Dendritic cell treated with granulocyte-macrophage colony-stimulating factor and Interleukin-4, amounts not matched to agents 40 ng/mL and 50 ng/mL, for 4 days (primary cell): ENCODE measurements around the gene TPST1.
"Not testable (repeated sequence)": the region's sequence is repeated elsewhere in the genome, so short reads cannot be mapped to it uniquely, and the experiment has no call there.

ENCODE experiments used
- H3K27ac Mint-ChIP-seq: one replicate; pipeline ENCODE4 v1.8.0; 2022; ENCODE audit warnings: mild to moderate bottlenecking, mixed read lengths
- H3K27me3 Mint-ChIP-seq: one replicate; pipeline ENCODE4 v1.8.0; 2022; ENCODE audit warnings: mild to moderate bottlenecking, mixed read lengths
- H3K36me3 Mint-ChIP-seq: one replicate; pipeline ENCODE4 v1.8.0; 2022; ENCODE audit warnings: low read depth, mixed read lengths
- H3K4me1 Mint-ChIP-seq: one replicate; pipeline ENCODE4 v1.8.0; 2022; ENCODE audit warnings: low read depth, mixed read lengths
- H3K4me3 Mint-ChIP-seq: one replicate; pipeline ENCODE4 v1.8.0; 2022; ENCODE audit warnings: mild to moderate bottlenecking, moderate library complexity, mixed read lengths
- H3K9me3 Mint-ChIP-seq: one replicate; pipeline ENCODE4 v1.8.0; 2022; ENCODE audit warnings: mixed read lengths
- intact Hi-C: fragments of 100-400 bp; cut with micrococcal nuclease; formaldehyde crosslinking; loops from one replicate; pipeline ENCODE4 v1.15.0; 2022

TPST1 gene

DNA sequence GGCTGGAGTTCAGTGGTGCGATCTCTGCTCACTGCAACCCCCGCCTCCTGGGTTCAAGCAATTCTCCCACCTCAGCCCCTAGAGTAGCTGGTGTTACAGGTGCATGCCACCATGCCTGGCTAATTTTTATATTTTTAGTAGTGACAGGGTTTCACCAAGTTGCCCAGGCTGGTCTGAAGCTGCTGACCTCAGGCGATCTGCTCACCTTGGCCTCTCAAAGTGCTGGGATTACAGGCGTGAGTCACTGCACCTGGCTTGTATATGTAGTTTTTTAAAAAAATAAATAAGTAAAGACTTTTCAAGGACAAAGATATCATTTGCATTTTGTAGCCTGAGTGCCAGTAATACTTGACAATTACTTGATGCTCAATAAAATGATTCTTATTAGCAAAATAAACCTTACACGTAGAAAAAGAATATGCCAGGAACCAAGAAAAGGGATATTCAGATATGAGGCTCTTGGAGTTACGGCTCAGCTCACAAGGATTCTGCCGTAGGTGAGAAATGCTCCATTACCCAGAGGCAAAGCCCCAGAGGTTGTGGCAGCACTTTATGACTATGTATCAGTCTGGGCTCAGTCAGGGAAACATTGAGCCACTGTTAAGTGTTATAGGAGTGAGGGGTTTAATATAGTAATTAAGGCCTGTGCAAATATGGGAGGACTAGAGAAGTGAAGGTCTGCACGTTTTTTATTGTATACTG is 98.5 kb downstream of the TPST1 start:
- Mint-ChIP-seq H3K4me3 (no peak overlapping the region), H3K9me3 (peaks cover 18% of the 10 kb centered on the region), H3K27ac (no peak overlapping the region), H3K36me3 (no peaks in the 10 kb centered on the region), H3K4me1 (no peaks in the 10 kb centered on the region), H3K27me3 (no peaks in the 10 kb centered on the region)
- intact Hi-C loops, result no loop called here

DNA sequence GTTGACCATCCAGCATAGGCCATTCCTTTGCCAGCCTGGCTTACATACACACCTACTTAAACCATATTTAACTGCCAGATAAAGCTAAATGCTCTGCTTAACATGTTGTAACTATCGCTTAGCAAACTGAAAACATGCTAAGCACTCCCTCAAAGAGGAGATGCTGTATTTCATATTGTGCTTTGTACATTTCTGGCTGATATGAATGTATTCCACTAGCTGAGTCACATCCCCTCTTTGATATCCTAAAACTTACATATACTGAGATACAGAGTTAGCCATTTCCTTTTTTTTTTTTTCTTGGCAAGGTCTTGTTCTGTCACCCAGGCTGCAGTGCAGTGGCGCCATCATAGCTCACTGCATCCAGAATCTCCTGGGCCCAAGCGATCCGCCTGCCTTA is 99.4 kb downstream of the TPST1 start:
- H3K4me3 Mint-ChIP-seq, result no peak overlapping the region
- no peak overlapping the region for H3K27ac Mint-ChIP-seq
- peaks cover 9% of the 10 kb centered on the region for H3K9me3 Mint-ChIP-seq
- H3K36me3 Mint-ChIP-seq, result no peaks in the 10 kb centered on the region
- H3K27me3 Mint-ChIP-seq, result no peaks in the 10 kb centered on the region
- no peaks in the 10 kb centered on the region for H3K4me1 Mint-ChIP-seq
- intact Hi-C loops, result no loop called here

DNA sequence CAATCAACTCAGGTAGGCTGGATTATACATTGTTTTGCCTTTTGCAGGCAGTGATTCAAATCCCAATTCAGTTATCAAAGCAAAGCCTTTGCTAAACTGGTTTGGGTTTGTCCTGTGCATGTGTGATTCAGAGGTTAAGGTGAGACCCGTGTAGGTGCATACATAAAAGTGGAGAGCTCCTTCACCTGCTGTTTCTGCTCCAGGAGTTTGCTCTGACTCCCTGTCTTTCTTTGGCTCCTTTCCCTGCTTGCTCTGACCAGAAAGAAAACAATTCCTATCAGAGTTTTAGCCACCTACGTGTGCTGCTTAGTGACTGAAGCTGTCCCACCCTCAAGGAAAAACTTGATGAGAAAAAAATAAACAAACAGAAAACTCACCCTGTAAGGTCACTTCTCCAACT is 101.1 kb downstream of the TPST1 start:
- intact Hi-C loops, result no loop called here

DNA sequence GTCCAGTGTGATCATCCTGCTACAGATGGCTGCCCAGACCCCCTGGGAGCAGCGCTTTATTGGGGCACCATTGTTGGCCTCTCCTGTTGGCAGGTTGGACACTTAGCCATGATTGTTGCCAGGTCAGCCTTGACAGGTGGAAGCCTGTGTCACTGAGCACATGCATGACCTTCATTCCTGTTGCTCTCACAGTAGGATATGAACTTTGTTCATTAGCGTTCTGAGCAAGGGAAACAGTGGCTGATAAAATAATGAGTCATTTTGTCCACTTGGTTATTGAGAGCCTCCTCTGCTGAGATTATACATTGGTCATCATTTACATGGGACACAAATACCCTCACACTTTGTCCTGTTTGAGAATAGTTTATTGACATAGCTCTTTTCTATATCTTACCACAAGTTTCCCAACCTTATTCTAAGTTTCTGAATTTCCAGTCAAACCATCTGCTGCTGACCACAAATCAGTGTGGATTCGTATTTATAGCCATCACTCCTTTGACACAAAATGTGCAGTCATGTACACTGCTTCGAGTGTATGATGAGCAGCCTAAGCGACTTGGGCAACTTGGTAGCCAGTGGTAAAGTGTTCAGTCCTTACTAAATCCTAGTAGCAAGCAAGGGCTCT is 102.6 kb downstream of the TPST1 start:
- no peak overlapping the region for H3K4me3 Mint-ChIP-seq
- no peak overlapping the region for H3K27ac Mint-ChIP-seq
- H3K36me3 Mint-ChIP-seq, result no peaks in the 10 kb centered on the region

More for the DNA sequence above, 101.1 kb downstream of the TPST1 start:
- Mint-ChIP-seq H3K9me3 (no peaks in the 10 kb centered on the region), H3K27me3 (no peaks in the 10 kb centered on the region), H3K36me3 (no peaks in the 10 kb centered on the region), H3K4me1 (no peaks in the 10 kb centered on the region), H3K4me3 (no peak overlapping the region), H3K27ac (no peak overlapping the region)

DNA sequence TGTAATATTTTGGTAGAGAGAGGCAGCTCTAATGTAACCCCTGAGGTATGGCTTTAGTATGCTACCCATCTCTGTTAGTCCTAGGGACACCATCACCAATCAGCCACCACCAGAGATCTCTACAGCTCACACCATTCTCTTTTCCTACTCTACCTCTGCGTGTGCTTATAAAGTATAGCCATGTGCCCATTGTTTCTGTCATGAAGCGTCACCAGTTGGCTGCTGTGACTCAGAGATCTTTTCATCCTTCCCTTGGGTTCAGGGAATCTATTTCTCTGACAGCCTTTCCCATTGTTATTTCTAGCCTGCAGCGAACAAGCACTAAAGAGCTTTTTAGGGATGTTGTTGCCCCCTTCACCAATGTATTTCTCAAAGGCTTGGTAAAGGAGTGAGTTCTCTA is 103.3 kb downstream of the TPST1 start:
- Mint-ChIP-seq H3K4me1 (no peaks in the 10 kb centered on the region), H3K27ac (no peak overlapping the region), H3K36me3 (no peaks in the 10 kb centered on the region), H3K4me3 (no peak overlapping the region), H3K27me3 (no peaks in the 10 kb centered on the region), H3K9me3 (no peaks in the 10 kb centered on the region)
- intact Hi-C loops, result no loop called here

More for the DNA sequence above, 102.6 kb downstream of the TPST1 start:
- Mint-ChIP-seq H3K27me3 (no peaks in the 10 kb centered on the region), H3K4me1 (no peaks in the 10 kb centered on the region), H3K9me3 (no peaks in the 10 kb centered on the region)
- intact Hi-C loops, result no loop called here

DNA sequence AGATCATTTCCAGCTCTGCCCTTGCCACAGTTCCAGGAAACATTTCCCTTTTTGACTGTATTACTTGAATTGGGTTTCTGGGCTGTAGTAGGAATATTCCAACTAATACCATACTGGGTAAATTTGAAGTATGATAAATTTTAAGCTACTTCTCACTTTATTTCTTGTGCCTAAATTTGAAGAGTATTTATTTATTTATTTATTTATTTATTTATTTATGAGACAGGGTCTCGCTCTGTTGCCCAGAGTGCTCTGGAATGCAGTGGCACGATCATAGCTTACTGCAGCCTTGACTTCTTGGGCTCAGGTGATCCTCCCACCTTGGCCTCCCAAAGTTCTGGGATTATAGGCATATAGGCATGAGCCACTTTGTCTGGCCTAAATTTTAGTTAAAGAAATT is 105.5 kb downstream of the TPST1 start:
- Mint-ChIP-seq H3K36me3 (no peaks in the 10 kb centered on the region), H3K9me3 (no peaks in the 10 kb centered on the region), H3K4me3 (no peak overlapping the region), H3K4me1 (no peaks in the 10 kb centered on the region), H3K27ac (no peak overlapping the region), H3K27me3 (no peaks in the 10 kb centered on the region)
- intact Hi-C loops, result no loop called here

DNA sequence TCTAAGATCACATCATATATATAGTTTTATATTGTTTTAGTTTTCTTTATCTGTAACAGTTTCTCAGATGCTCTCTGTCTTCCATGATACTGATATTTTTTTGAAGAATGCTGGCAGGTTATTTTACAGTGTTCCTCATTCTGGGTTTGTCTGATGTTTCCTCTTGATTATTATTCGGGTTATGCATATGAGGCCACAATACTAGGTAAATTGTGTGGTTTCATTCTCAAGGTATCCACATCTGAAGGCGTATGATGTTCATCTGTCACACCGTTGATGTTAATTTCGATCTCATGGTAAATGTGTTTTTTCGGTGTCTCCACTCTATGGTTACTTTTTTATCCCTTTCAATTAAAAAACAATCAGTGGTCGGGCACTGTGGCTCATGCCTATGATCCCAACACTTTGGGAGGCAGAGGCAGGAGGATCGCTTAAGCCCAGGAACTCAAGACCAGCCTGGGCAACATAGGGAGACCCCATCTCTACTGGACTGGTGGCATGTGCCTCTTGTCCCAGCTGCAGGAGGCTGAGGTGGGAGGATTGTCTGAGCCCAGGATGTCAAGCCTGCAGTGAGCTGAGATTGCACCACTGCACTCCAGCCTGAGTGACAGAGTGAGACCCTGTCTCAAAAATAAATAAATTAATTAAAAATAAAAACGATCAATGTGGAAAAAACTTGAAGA is 108.9 kb downstream of the TPST1 start:
- Mint-ChIP-seq H3K27me3 (no peaks in the 10 kb centered on the region), H3K4me3 (no peak overlapping the region), H3K27ac (no peak overlapping the region), H3K36me3 (no peaks in the 10 kb centered on the region), H3K9me3 (no peaks in the 10 kb centered on the region), H3K4me1 (no peaks in the 10 kb centered on the region)
- intact Hi-C loops, result no loop called here

DNA sequence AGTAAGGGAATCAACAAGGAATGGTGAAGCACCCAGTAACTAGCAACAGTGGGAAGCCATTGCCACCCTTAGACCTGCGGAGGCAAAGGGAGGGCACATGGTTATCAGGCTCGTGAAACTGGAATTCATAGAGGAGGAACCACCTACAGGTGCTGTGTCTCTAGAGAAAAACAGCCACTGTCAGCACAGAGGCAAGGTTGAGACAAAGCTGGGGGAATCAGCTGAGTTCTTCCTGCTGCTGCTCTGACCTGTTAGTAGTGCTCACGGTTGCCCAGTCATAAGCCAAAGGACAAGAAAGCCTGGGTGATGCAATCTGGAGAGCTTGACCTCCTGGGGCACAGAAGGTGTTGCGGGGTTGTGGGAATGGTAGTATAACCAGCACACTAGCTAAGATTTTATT is 110.1 kb downstream of the TPST1 start:
- intact Hi-C loops, result no loop called here
- H3K4me1 Mint-ChIP-seq, result no peaks in the 10 kb centered on the region
- no peaks in the 10 kb centered on the region for H3K27me3 Mint-ChIP-seq
- H3K4me3 Mint-ChIP-seq, result no peak overlapping the region
- H3K9me3 Mint-ChIP-seq, result no peaks in the 10 kb centered on the region
- no peak overlapping the region for H3K27ac Mint-ChIP-seq
- no peaks in the 10 kb centered on the region for H3K36me3 Mint-ChIP-seq

DNA sequence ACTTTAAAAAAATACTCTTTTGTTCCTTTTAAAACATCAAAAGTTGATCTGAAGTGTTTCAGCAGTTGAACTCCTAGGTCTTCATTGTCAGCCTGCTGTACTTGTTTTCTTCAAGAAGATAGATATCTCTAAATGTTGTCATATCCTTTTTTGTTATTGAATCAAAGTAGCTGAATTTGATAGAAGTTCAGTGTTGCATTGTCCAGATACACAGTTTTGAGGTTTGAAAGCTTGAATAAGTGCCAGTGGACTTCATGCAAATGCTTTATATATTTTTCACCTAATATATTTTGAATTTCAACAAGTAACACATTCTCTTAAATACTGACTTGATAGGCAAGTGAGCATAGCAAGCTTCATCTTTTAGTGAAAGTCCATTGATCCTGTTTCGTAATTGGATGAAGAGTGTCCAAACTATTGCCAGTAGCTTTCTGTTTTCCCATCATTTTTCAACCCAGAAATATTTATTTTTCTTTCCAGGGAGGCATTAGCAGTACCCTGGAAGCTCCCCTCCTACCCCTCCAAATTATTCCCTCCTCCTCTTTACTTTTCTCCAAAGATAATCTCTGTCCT is 114.4 kb downstream of the TPST1 start:
- intact Hi-C loops, result no loop called here
- no peaks in the 10 kb centered on the region for H3K4me1 Mint-ChIP-seq

DNA sequence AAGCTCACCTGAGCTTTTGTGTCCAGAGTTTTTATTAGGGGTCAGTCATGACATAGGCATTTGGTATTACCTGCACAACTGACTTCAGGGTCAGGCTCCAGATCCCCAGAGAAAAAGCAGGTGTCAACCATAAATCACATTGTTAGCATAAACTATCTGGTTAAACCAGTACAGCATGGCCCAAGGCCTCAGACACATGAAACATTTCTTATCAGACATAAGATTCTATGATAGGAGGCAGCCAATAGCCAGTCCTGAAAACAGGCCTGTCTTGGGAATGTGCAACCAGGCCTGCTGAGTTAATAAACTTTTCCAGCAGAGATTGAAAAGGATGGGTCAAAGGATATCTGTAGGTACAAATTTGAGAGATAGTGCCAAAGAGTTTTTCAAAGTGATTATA is 116.1 kb downstream of the TPST1 start:
- intact Hi-C loops, result no loop called here
- peaks cover 19% of the 10 kb centered on the region for H3K9me3 Mint-ChIP-seq
- no peak overlapping the region for H3K4me3 Mint-ChIP-seq
- H3K36me3 Mint-ChIP-seq, result no peaks in the 10 kb centered on the region
- H3K4me1 Mint-ChIP-seq, result peaks cover 7% of the 10 kb centered on the region
- H3K27ac Mint-ChIP-seq, result no peak overlapping the region
- no peaks in the 10 kb centered on the region for H3K27me3 Mint-ChIP-seq

More for the DNA sequence above, 114.4 kb downstream of the TPST1 start:
- Mint-ChIP-seq H3K36me3 (no peaks in the 10 kb centered on the region), H3K27ac (no peak overlapping the region), H3K4me3 (no peak overlapping the region), H3K27me3 (no peaks in the 10 kb centered on the region), H3K9me3 (peaks cover 19% of the 10 kb centered on the region)

DNA sequence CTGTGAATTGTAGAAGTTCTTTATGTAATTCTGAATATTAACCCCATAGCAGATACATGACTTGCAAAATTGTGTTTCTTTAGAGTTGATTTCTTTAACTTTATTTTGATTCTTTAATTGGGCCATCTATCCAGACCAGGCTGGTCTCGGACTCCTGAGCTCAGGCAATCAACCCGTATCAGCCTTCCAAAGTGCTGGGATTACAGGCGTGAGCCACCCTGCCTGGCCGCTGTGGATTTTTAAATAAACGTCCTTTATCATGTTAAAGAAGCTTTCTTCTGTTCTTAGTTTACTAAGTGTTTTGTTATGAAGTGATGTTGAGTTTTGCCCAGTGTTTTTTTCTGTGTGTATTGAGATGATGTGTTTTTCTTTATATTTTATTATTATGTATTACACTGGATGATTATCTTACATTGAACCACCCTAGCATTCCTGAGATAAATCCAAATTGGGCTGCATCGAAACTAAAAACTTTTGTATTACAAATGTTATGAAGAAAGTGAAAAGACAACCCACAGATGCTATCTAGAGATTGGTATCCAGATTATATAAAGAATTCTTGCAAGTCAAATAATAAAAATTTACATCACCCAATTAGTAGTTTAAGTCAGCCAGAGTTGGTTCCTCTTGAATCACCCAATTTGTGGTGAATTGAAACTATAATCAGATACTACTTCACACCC is 118.1 kb downstream of the TPST1 start:
- Mint-ChIP-seq H3K27ac (no peak overlapping the region), H3K36me3 (no peaks in the 10 kb centered on the region), H3K4me3 (no peak overlapping the region), H3K4me1 (peaks cover 7% of the 10 kb centered on the region), H3K27me3 (no peaks in the 10 kb centered on the region), H3K9me3 (peaks cover 19% of the 10 kb centered on the region)
- intact Hi-C loops, result no loop called here

DNA sequence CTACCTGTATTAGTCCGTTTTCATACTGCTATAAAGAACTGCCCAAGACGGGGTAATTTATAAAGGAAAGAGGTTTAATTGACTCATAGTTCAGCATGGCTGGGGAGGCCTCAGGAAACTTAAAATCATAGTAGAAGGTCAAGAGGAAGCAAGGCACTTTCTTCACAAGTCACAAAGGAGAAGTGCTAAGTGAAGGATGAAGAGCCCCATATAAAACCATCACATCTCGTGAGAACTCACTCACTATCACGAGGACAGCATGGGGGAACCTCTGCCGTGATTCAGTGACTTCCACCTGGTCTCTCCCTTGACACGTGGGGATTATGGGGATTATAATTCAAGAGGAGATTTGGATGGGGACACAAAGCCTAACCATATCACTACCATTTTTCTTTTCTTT is 119.9 kb downstream of the TPST1 start:
- H3K27me3 Mint-ChIP-seq, intact Hi-C loops, H3K4me3 Mint-ChIP-seq, H3K4me1 Mint-ChIP-seq, H3K36me3 Mint-ChIP-seq, H3K27ac Mint-ChIP-seq: not testable (repeated sequence)
- peaks cover 19% of the 10 kb centered on the region for H3K9me3 Mint-ChIP-seq

DNA sequence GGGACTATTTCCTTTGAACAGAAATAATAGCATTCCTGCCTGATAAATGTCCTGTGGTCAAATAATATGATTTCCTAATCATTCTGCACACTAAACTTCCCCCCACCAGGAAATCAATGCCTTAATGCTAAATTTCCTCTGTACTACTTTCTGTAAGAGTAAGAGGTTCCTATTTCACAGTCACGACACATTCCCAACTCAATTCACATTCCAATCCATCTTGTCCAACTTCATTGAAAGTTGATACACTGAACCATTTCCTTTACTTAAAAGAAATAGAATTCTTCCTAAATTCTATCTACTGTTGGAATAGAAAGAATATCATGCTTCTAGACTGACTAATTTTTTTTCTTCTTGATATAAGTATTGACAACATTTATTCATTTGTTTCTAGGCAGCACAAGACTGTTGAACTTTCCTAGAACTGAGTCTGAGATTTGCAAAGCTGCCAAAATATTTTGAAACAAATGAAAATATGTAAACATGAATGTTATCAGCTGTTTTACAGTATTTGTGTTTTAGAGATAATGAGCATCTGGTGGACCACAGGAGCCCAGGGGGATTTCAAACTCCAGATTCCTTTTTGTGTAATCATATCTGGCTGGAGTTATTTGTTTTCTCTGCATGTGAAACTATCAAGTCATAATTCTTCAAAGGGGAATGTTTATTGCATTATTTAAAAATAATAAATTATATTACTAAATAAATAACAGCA is 121.5 kb downstream of the TPST1 start:
- Mint-ChIP-seq H3K36me3 (no peaks in the 10 kb centered on the region), H3K4me1 (peaks cover 7% of the 10 kb centered on the region), H3K27ac (no peak overlapping the region), H3K27me3 (no peaks in the 10 kb centered on the region), H3K4me3 (no peak overlapping the region), H3K9me3 (peaks cover 11% of the 10 kb centered on the region)
- intact Hi-C loops, result no loop called here
